Measurements from ENCODE around the gene POLH.

The POLH gene

DNA sequence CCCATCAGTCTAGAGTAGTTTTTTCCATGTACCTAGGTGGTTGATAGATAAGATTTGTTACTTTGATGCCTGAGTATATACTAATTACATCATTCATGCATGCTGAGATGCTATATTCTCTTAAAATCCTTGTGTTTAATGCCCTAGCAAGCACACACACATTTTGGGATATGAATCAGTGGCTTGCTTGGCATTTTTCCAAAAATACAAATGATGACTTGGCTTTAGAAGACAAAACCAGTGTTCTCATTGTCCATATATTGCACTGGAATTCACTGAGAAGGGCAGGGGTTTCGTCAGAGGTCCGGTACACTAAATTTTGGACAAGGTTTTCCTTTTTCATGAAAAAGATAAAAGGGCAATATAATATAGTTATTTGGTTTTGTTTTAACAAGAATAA lies 28.2 kb downstream of the POLH start:
- no peak for DNase-seq (ENCODE audit: low read depth in 1 of 2, low spot score in 1 of 2)

DNA sequence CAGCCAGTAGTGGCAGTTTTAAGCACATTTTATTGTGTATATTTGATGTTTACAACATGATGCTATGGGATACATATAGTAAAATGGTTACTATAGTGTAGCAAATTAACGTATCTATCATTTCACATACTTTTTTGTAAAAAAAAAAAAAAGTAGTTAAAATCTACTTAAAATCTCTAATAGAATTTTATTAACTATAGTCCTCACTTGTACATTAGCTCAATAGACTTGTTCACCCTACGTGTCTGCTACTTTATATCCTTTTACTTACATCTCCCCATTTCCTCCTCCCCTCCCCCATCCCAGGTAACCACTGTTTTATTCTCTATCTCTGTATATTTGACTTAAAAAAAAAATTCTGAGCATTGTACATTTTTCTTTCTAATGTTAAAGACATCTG lies 30.0 kb downstream of the POLH start:
- no peak for DNase-seq (ENCODE audit: low read depth in 1 of 2, low spot score in 1 of 2)

DNA sequence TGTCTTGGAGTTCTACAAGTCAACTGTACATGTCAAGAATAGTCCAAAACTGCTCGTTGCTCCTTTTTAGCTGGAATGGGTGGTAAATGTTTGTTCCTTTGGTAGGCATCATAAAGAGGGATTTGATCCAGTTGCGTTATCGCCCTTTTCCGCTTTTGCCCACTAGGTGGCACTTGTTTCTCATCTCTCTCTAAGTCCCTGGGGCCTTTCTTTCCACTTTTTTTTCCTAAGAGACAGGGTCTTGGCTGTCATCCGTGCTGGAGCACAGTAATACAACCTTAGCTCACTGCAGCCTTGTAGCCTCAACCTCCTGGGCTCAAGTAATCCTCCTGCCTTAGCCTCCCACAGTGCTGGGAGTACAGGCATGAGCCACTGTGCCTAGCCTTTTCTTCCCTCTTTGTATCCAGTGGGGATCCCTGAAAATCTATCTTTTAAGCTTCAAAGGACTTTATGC lies 32.4 kb downstream of the POLH start:
- DNase-seq (ENCODE audit: low read depth in 1 of 2, low spot score in 1 of 2), result peak; percentile 13 to 40

DNA sequence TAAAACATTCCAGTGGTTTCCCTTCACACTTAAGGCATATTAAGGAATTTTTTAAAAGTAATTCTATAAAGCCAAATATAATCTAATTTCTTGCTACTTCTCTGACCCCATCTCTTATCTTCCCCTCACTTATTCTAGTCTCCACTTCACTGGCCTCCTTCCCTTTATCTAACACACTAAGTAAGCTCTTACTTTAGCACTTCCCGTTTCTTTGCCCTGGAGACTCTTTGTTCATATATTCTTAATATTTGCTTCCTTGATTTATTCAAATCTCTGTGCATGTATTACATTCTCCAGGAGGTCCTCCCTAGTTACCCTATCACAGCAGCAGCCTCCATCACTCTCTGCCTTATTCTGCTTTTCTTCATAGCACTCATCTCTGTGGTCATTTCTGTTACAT lies 32.8 kb downstream of the POLH start:
- DNase-seq (ENCODE audit: low read depth in 1 of 2, low spot score in 1 of 2), result no peak

DNA sequence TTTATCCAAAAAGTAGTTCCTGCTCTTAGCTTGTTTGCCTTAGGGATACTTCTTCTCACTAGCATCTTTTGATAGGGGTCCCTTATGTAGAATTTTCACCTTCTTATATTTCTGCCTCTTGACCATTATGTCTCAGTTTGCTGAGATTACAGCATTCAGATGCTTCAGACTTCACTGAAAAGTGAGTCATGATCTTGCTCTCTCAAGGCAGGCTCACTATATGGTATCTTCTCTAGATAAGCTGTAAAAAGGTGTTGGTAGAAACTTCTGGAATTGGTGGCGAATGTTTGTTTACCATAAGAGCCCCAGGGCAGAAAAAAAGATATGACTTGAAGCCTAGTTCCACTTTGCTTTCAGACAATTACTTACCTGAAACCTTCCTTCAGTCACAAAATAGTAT lies 33.4 kb downstream of the POLH start:
- DNase-seq (ENCODE audit: low read depth in 1 of 2, low spot score in 1 of 2), result no peak

DNA sequence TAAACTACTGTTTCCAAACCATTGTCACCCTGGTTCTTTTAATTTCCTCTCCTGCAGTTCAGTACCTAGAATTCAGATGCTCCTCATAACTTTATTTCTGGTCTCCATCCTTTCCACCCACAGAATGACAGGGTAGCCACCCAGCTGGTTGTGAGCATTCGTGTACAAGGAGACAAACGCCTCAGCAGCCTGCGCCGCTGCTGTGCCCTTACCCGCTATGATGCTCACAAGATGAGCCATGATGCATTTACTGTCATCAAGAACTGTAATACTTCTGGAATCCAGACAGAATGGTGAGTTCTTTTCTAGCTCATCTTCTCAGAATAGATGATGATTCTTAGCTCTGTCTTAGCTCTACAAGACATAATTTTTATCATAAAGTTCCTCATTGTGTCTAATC lies 34.4 kb downstream of the POLH start:
- DNase-seq (ENCODE audit: low read depth in 1 of 2, low spot score in 1 of 2), result no peak

DNA sequence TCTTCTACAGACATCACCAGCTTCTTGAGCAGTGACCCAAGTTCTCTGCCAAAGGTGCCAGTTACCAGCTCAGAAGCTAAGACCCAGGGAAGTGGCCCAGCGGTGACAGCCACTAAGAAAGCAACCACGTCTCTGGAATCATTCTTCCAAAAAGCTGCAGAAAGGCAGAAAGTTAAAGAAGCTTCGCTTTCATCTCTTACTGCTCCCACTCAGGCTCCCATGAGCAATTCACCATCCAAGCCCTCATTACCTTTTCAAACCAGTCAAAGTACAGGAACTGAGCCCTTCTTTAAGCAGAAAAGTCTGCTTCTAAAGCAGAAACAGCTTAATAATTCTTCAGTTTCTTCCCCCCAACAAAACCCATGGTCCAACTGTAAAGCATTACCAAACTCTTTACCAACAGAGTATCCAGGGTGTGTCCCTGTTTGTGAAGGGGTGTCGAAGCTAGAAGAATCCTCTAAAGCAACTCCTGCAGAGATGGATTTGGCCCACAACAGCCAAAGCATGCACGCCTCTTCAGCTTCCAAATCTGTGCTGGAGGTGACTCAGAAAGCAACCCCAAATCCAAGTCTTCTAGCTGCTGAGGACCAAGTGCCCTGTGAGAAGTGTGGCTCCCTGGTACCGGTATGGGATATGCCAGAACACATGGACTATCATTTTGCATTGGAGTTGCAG lies 37.9 kb downstream of the POLH start:
- no peak for DNase-seq (ENCODE audit: low read depth in 1 of 2, low spot score in 1 of 2)

DNA sequence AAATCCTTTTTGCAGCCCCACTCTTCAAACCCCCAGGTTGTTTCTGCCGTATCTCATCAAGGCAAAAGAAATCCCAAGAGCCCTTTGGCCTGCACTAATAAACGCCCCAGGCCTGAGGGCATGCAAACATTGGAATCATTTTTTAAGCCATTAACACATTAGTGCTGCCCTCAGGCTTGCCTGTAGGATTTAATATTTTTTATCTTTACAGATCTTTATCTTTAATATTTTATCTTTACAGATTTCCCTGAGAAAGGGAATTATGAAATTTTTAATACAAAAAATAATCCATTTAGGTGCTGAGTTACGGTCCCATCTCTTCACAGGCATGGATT lies 38.4 kb downstream of the POLH start:
- DNase-seq (ENCODE audit: low read depth in 1 of 2, low spot score in 1 of 2), result no peak

DNA sequence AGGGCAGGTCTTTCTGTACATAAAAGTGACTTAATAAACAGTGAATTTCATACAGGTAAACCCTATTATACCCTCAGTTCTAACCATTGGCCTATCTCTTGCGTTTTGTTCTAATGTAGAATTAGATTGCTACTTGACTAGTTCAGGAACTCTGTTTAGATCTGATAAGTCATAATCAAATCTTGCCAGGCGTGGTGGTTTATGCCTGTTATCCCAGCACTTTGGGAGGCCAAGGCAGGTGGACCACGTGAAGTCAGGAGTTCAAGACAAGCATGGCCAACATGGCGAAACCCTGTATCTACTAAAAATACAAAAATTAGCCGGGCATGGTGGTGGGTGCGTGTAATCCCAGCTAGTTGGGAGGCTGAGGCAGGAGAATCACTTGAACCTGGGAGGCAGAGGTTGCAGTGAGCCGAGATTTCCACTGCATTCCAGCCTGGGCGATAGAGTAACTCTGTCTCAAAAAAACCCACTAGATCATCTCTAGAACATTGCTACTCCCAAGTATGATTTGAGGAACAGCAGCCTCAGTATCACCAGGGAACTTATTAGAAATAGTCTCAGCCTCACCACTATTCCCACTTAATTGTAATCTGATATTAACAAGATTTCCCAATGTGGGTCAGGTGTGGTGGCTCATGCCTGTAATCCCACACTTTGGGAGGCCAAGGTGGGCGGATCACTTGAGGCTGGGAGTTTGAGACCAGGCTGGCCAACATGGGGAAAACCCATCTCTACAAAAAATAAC lies 40.9 kb downstream of the POLH start:
- no peak for DNase-seq (ENCODE audit: low read depth in 1 of 2, low spot score in 1 of 2)

DNA sequence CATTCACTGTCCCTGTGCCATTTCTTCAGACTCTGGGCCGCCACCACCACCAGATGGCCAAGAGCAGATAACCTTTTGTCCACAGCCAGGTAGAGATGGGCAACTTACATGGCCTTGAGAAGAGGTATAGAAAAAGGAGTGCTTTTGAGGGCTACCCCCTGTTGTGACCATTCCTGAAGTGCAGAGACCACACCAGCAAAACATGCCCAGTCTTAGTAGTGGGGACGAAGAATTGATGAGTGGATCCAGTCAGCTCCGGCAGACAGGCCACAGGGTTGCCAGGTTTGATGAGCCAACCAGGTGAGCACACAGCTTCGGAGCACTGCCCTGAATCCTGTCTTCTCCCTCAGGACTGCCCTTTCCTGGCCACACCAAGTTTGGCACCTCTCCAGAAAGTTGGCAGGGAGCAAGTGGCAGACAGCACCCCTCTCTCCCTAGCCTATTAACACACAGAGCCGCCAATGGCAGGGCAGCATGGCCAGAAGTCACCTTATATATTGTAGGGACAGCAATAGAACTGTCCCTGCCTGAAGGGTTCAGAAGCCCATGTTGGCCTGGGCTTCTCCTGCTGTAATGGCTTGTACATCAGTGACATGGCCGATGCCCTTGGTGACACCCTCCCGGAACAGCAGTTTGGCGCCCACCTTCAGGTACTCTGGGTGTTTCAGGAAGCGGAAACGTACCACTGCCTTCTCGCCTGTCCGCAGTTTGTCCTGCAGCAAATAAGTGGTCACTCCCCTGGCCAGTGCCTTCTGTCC lies 45.3 kb downstream of the POLH start:
- no peak for DNase-seq (ENCODE audit: low read depth in 1 of 2, low spot score in 1 of 2)

DNA sequence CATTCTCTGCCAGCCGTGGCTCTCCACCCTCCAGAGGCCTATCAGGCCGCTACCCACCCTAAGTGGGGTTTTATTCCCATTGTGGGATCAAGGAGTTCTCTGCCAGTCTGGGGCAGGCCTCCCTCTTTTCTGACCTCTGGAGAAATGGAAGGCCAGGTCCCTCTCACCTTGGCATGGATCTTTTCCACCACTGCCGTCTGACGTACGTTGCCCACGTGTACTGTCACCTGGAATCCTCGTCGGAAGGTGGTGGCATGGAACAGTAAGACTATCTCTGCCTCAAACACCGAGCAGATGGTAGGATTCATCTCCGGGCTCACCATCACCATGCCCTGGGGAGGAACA lies 45.8 kb downstream of the POLH start:
- no peak for DNase-seq (ENCODE audit: low read depth in 1 of 2, low spot score in 1 of 2)

DNA sequence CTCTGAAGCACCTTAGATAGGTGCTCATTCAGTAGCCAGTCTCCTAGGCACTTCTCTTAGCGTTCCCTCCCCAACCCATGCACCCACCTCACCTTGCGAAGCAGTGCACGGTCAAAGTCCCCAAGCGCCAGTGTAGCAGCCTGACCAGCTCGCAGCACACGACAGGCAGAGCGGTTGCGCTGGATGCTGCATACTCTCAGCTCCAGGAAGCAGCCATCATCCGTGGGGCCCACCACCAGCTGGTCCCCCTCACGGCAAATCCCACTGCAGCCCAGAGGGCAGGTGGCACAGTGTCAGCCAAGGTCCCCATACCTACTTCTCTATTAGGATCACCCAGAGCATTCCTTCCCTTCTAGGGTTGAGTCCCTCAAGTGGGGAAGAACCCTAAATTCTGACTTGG lies 46.6 kb downstream of the POLH start:
- no peak for DNase-seq (ENCODE audit: low read depth in 1 of 2, low spot score in 1 of 2)

DNA sequence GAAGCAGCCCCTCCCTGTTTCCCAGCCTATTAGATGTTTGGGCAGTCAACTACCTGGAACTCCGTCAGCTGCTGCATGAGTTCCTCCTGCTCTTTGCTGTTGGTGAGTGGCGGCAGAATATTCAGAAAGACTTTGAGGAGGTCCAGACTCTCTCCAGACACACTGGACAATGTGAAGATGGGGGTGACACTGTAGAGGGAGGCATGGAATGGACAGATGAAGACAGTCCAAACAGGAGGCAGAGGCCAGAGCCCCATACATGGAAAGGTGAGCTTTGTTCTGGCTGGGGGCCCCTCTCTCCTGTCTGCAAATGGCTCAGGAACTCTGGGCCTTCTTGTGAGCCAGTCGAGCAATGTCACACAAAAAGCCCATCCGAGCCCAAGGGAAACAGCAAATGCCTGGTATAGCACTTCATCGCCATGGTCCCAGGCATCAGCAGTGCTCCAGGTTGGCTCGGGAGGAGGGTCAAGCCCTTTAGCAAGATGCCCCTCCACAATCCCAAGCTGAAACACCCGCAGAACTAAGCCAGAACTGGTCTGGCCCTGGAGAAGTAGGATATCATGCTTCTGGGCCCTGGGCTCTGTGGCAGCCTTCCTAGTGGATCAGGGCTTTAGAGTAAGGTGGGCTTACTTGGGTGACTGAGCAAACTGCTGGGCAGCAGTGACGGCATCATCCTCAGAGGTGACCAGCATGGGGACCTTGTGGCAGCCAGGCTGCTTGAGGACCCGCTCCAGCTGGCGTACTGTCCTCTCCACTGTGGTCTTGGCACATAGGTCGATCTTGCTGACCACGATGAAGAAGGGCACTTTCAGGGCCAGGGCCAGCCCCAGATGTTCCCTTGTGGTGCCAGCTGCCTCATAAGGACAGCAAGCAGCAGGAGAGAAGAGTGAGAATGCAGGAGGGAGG lies 48.1 kb downstream of the POLH start:
- DNase-seq (ENCODE audit: low read depth in 1 of 2, low spot score in 1 of 2), result no peak

DNA sequence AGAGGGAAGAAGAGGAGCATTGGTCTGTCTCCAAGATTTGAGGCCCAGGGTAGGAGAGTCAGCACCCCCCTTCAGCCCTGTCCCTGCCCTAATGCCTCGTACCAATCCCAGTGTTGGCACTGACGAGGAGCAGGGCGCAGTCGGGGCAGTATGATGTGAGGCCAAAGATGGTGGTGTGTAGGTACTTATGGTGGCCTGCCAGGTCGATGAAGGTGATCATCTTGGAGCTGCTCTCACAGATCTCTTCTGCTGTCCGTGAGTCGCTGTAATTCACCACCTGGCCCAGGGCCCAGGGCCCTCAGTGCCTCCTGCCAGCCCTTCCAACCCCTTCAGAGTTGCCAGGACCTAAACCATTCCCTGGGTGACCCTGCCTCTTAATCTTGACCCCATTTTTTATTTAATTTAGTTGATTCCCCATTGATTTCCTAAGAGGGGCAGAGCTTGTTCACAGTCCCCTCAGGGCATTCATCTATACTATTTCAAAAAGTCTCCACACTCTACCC lies 48.9 kb downstream of the POLH start:
- no peak for DNase-seq (ENCODE audit: low read depth in 1 of 2, low spot score in 1 of 2)

DNA sequence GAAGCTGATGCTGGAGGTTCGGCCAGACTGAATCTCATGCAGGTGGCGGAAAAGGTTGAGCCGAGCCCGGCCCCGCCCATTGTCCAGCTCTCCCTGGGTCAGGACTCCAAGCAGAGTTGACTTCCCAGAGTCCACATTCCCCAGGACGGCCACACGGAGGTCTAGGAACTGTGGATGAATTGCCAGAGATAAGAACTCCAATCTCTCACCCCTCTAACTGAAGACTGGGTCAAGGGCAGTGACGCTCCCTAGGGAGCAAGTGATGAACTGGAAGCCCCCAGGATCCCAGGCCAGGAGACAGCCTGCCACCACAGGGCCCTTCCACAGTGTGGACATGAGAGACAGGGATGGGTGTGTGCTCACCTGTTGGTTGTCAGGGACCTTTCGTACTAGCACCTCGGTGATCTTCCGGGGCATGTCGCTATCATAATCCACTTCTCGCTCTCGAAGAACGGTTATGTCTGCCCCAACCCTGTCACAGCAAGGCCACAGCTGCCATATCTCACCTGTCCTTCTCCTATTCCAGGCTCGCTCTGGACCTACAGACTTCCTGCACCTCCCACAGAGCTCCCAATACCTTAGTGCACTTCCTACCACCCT lies 49.5 kb downstream of the POLH start:
- no peak for DNase-seq (ENCODE audit: low read depth in 1 of 2, low spot score in 1 of 2)

DNA sequence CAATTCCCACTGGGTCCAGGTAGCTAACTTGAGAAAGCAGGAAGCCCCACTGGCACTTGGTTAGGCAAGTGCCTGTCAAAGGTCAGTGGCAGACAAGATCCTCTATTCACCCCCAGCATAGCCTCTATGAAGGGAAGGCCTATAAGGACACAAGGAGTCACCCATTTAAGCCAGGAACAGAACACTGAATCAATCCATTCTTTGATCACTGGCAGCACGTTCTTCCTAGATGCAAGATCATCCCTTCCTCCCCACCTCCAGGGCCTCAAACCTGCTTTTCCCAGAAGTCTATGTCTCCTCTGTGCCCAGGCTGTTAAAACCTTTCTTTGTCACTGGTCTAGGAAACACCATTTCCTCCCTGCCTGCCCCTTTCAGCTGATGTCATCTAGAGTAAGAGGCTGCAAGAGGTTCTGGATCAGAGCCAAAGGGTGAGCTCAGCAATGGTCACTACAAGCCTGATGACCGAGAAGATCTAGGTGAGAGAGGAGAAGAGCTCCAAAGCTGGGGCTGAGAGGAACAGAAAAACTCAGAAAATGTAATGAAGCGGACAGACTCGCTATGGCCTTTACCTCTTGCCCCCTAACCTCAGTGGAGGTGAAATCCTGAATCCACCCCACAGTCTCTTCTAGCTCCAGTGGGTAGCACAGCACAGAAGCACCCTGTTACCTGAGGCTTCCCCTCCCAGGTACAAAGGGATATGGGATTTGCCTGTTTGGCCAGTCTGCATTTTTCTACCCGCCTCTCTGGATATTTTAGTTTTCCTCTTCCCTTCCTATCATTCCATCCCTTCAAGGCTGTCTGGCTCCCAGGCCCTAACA lies 51.2 kb downstream of the POLH start:
- DNase-seq (ENCODE audit: low read depth in 1 of 2, low spot score in 1 of 2), result no peak

DNA sequence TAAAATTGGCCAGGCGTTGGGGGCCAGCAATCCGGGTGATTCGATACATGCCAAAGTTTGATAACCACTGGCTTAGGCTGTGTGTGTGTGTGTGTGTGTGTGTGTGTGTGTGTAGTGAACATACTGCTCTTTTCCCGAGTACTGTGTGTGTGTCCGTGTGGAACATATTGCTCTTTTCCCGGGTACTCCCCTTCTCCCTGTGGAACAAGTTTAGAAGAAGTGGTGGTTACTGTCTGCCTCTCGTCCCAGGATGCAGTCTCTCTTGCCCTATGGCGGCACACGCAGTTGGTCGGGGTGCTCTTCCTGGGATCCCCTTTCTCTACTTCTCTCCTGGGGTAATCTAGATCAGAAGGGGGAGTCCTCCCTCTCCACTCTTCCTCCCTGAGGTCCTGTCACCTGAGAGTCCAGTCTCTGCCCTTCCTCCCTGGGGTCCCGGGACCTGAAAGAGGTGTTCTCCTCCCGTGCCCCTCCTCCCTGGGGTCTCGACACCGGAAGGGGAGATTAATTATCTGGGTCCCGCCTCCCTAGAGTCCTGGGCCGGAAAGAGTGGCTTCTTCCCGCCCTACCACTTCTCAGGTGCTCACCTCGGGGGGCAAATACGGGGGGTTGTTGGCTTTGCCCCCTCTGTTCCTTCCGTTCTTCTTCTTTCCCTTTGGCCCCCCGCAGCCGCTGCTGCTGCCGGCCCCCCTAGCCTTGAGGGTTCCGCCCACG lies 52.6 kb downstream of the POLH start:
- peak in 1 of 2 donors; percentile 12 for DNase-seq (ENCODE audit: low read depth in 1 of 2, low spot score in 1 of 2)

DNA sequence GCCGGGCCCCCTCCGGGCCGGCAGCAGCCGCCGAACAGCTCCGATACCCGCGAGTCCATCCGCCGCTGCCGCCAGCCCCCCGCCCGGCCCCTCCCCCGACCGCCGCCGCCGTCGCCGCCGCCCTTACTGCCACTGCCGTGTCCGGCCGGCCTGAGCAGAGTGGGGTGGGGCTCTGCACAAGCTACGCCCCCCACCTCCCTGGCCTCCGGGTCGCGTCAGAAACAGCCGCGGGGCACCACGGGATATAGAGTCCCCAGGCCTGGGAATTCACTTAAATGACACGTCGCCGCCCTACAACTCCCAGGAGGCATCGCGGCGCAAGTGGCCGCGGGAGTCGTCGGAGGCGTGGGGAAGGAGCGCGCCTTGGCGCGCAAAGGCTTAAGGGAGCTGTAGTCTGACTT lies 53.1 kb downstream of the POLH start, which contains the start of gene GTPBP2:
GTPBP2 (minus strand) TSS at position 161 of the 401 bp plus-strand sequence; CDS start at position 59, 102 bp downstream.
- peak; percentile 87 to 91 for DNase-seq (ENCODE audit: low read depth in 1 of 2, low spot score in 1 of 2)

Data from stimulated activated CD4-positive, alpha-beta T cell treated with anti-CD3 and anti-CD28 coated beads, Interleukin-15, amount 100 ng/mL, for 1 hour (primary cell).